C4-2B (cell line): Measurements from ENCODE around the gene CNOT1.

ENCODE experiments used
- CTCF ChIP-seq: fragments of 450-650 bp; conservative IDR thresholded peaks from 2 replicates; pipeline ENCODE4 v1.5.1; 2017; ENCODE audit warnings: mild to moderate bottlenecking
- ZFX ChIP-seq: fragments of 450-650 bp; IDR thresholded peaks from 2 replicates; pipeline ENCODE4 v1.6.1; 2017

DNA sequence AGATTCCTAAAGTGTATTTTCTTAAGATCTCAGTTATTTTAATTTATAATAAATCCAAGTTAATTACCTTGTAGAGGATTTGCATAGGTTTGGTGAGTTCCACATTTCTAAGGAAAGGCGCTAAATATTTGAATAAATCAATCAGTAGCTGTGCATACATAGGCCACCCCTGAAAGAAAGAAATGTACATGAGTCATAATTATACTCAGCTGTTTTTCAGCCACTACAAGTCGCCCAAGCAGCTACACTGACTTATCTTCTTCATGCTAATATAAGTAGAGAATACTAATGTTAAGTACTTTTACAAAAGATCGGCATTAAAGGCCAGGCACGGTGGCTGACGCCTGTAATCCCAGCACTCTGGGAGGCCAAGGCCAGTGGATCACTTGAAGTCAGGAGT, 99.4 kb downstream of the CNOT1 start:
- no peak for TF ChIP-seq CTCF
- TF ChIP-seq ZFX, result no peak
